ENCODE results near the gene RECK. TPM values are rescaled to one million over a fixed set of nuclear protein-coding genes. Genes with fewer than 3 reads are reported as not detected.
"Not testable (repeated sequence)": the region's sequence is repeated elsewhere in the genome, so short reads cannot be mapped to it uniquely, and the experiment has no call there.

RECK gene
- total RNA-seq, 2 experiments from 2014 or later = 4.2 to 4.4 TPM

DNA sequence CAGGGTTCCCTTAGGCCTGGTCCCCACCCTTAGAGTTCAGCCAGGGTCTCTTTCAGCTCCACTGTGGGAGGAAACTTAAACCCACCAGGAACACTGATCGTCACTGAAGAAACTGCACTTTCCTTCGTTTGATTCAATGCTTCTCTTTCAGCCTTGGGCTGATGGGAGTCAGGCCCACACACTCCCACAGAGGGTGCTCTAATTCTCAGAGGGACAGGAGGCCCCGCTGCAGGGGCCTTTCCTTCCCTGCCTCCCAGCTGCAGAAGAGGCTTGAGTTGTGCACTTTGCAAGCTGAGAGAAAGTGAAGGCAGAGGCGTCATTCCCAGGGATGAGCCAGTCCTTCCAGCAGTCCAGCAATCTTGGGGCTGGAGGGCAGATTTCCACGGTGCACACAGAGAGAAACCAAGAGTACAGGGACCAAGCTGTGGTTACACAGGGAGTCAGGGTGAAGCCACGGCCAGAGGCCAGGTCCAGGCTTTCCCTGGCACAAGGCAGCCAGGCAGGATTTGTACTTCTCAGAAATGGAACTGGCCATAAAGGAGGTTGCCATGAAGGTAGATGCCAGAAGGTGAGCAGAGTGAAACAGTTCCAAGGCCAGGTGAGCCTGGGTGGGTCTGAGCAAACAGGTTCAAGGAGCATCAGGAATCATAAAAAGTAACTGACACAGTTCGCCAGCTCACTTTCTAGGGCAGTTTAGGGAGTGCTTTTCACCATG lies 89.5 kb downstream of the RECK start:
- ChIA-PET CTCF (interaction anchor here (2.4 kb wide), 1 partner anchor 23 kb away, joined by 10 read pairs; no protein-coding TSS in a partner anchor), POLR2A (no interaction called here)

DNA sequence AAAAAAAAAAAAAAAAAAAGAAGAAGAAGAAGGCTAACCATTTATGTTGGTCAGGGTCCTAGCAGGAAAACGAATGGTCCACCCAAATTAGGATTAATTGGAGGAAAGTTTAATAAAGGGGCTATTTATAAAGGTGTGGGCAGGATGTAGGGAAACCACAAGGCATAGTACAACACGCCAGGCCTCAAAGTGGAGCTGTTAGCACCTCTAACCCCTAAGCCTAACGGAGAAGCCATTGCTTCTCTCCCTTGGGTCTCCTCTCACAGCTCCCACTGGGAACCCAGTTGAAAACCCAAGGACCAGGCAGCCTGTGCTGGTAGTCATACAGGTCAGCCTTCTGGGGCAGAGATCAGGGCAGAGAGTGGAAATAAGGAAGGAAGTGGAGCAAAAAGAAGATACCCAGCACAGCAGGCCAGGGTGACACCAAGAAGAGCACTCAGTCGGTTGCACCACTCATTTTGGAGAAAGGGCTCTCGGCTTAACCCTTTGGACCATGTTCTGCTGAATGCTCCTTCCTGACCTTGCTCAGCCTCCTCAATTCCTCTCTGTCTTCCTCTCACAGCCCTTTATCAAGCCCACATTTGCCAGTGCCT lies 91.0 kb downstream of the RECK start:
- POLR2A ChIA-PET = no interaction called here
- CTCF ChIA-PET = interaction anchor here (0.7 kb wide), 1 partner anchor 65 kb away, joined by 3 read pairs; no protein-coding TSS in a partner anchor

DNA sequence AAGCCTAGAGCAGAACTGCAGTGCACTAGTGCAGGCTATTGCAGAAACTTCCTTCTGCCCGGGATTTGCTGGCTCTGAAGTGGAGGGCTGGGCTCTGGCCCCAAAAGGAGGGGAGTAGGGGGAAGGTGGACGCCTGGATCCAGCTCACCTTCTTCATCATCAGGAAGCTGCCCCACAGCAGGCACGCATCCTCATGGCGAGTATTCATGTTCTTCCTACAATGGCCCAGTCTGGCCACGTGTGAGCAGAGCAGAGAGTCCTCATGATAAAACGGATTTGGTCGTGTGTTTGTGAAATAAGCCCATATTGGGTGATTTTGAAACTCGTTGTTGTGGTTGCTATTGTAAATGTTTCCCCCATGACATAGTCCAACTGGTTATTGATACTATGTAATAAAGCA lies 91.6 kb downstream of the RECK start:
- CTCF ChIA-PET = no interaction called here
- POLR2A ChIA-PET = no interaction called here

DNA sequence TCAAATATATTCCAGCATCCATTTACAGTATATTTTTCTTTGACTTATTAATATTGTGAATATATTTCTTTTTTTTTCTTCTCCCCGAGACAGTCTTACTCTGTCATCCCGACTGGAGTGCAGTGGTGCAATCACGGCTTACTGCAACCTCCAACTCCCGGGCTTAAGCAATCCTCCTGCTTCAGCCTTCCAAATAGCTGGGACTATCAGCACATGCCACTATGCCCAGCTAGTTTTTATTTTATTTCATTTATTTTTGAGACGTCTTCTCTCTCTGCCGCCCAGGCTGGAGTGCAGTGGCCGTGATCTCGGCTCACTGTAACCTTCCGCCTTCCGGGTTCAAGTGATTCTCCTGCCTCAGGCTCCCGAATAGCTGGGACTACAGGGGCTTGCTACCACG lies 92.4 kb downstream of the RECK start:
- ChIA-PET CTCF (interaction anchor here (0.6 to 1.0 kb wide), 2 partner anchors 38 to 74 kb away, joined by 3 to 5 read pairs; no protein-coding TSS in a partner anchor), POLR2A (no interaction called here)

- CTCF ChIA-PET = interaction anchor here (1.0 kb wide), 1 partner anchor 32 kb away, joined by 4 read pairs; no protein-coding TSS in a partner anchor
- POLR2A ChIA-PET = not testable (repeated sequence)
Measured at GRCh38 chr9:36131666-36132065, 95.0 kb downstream of the RECK start.

DNA sequence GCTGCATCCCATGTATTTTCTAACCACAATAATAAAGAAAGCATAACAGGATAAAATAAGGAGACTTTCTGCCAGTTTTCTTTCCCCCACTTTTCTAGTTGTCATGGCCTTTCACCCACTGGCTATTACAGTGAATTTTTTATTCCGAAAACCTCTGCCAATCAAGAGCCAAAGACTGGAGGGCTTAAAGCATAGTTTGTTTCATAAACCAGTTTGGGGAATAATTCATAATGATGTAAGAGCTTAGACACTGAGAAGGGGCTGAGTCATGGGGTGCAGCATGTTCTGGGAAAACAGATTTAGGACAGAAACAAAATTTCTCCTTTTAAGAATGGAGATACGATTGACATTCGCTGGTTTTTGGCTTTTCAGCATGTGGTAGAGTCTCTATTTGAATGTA lies 95.4 kb downstream of the RECK start:
- CTCF ChIA-PET = interaction anchor here (1.9 kb wide), 1 partner anchor 34 kb away, joined by 8 read pairs; no protein-coding TSS in a partner anchor
- POLR2A ChIA-PET = no interaction called here

- POLR2A ChIA-PET = no interaction called here
- CTCF ChIA-PET = no interaction called here
Measured at GRCh38 chr9:36134761-36135505, 98.2 kb downstream of the RECK start.

DNA sequence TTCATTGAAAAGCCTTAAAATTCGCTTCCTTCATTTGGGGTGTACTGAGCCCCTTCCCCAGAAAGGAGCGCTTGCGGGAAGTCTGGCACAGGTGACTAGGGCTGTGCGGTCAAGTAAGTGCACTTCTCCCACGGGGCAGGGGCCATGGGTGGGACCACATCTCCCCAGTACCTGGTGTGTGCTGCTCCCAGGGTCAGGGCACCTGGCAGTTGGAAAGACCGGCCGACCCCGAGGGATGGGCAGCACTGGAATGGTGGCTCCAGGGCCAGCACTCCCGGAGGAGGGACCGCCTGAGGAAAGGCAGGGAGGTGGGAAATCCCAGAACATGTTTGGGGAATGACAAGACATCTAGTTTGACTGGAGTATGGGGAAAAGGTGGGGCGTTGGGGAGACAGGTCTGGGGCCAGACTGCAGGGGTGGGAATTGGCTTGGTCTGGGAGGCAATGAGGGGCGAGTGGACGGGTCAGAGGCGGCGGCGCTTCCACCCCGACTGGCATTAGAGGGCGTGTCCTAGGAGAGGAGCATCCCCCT lies 99.1 kb downstream of the RECK start:
- POLR2A ChIA-PET = interaction anchor here (0.6 to 1.9 kb wide), 4 partner anchors 13 to 123 kb away, joined by 3 to 13 read pairs (median 4); no protein-coding TSS in a partner anchor
- CTCF ChIA-PET = interaction anchor here (2.2 kb wide), 1 partner anchor 12 kb away, joined by 11 read pairs; no protein-coding TSS in a partner anchor

- CTCF ChIA-PET = interaction anchor here (0.9 to 2.2 kb wide), 3 partner anchors 12 to 34 kb away, joined by 3 to 11 read pairs (median 3); no protein-coding TSS in a partner anchor
- POLR2A ChIA-PET = interaction anchor here (0.6 to 1.9 kb wide), 4 partner anchors 12 to 122 kb away, joined by 3 to 13 read pairs (median 4); no protein-coding TSS in a partner anchor
Measured at GRCh38 chr9:36136272-36136893, 99.7 kb downstream of the RECK start, which contains the start of gene GLIPR2. Gene GLIPR2, plus strand, starts transcription at chr9:36136733. Its CDS starts 46 bp downstream, at chr9:36136779.

GRCh38 chr9:36136894-36137391 lies 100.2 kb downstream of the RECK start:
- ChIA-PET CTCF (interaction anchor here (0.9 to 2.2 kb wide), 3 partner anchors 11 to 34 kb away, joined by 3 to 11 read pairs (median 3); no protein-coding TSS in a partner anchor), POLR2A (interaction anchor here (1.4 to 1.9 kb wide), 3 partner anchors 11 to 122 kb away, joined by 4 to 13 read pairs (median 5); no protein-coding TSS in a partner anchor)

- ChIA-PET CTCF (interaction anchor here (0.9 to 2.2 kb wide), 3 partner anchors 11 to 35 kb away, joined by 3 to 11 read pairs (median 3); no protein-coding TSS in a partner anchor), POLR2A (interaction anchor here (1.4 to 1.9 kb wide), 3 partner anchors 11 to 121 kb away, joined by 4 to 13 read pairs (median 5); no protein-coding TSS in a partner anchor)
Measured at GRCh38 chr9:36137392-36138004, 100.8 kb downstream of the RECK start.

DNA sequence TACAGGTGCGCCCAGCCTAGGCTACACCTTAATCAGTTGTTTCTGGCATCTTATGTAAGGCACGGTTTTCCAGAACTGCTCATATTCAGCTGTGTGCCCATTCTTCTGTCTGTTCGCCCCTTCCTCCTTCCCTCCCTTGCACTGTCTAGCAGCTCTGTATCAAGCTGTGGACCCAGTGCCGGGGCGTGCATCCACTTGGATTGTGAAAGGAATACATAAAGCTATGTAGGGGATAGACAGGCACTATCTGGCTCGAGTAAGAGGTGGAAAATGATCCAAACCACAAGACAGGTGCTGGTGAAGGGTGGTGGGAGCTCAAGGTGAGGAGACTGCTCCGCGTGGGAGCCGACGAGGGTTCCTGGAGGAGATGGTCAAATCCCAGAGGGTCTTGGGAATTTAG lies 101.8 kb downstream of the RECK start:
- CTCF ChIA-PET = interaction anchor here (2.5 kb wide), 1 partner anchor 27 kb away, joined by 12 read pairs; no protein-coding TSS in a partner anchor
- POLR2A ChIA-PET = interaction anchor here (0.5 to 1.0 kb wide), 2 partner anchors 10 to 52 kb away, joined by 4 read pairs; partner anchors contain the start of gene CLTA

DNA sequence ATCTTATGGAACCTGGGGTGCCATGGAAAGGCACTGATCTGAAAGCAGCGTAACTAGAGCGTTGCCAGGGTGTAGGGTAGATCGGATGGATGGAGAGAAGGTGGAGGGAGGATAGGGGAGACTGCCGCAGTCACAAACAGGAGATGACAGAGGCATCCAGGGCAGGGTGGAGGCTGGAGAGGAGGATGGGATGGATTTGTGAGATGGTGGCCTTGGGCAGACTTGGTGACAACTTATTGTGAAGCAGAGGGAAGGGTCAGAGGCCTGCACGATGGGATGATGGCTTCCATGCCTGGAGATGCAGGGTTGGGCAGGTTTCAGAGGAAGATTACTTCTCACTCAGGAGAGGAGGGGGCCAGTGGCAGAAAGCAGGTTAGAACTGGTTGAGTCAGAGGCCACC lies 102.2 kb downstream of the RECK start:
- POLR2A ChIA-PET = interaction anchor here (0.5 to 1.0 kb wide), 2 partner anchors 10 to 52 kb away, joined by 4 read pairs; partner anchors contain the start of gene CLTA
- CTCF ChIA-PET = interaction anchor here (2.5 kb wide), 1 partner anchor 27 kb away, joined by 12 read pairs; no protein-coding TSS in a partner anchor

GRCh38 chr9:36140086-36141084 lies 103.7 kb downstream of the RECK start:
- ChIA-PET CTCF (interaction anchor here (1.0 to 2.5 kb wide), 3 partner anchors 11 to 35 kb away, joined by 6 to 12 read pairs (median 12); no protein-coding TSS in a partner anchor), POLR2A (interaction anchor here (1.5 kb wide), 1 partner anchor 10 kb away, joined by 7 read pairs; no protein-coding TSS in a partner anchor)

DNA sequence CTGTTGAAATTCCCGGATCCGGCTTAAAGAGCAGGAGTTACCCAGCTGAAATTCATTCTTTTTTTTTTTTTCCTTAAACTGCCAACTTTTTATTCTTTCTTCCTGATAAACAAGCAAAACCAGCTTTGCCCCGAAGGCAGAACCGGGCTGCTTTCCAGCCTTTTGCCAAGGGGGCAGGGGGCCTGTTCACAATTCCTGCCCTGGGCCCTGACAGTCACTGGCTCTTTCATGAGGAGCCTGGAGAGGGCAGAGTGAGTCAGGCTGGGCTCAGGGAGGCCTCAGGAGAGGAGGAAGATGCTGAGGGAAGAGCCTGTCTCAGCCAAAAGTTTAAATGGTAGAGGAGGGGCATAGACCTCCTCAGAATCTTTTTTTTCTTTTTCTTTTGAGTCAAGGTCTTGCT lies 104.6 kb downstream of the RECK start:
- ChIA-PET CTCF (interaction anchor here (0.6 to 2.5 kb wide), 4 partner anchors 10 to 25 kb away, joined by 3 to 12 read pairs (median 8); no protein-coding TSS in a partner anchor), POLR2A (no interaction called here)

- POLR2A ChIA-PET = interaction anchor here (1.1 kb wide), 1 partner anchor 10 kb away, joined by 3 read pairs; no protein-coding TSS in a partner anchor
- CTCF ChIA-PET = interaction anchor here (0.6 to 2.5 kb wide), 4 partner anchors 10 to 25 kb away, joined by 3 to 12 read pairs (median 8); no protein-coding TSS in a partner anchor
Measured at GRCh38 chr9:36141761-36142160, 105.0 kb downstream of the RECK start.

All from activated CD8-positive, alpha-beta memory T cell treated with anti-CD3 and anti-CD28 coated beads for 36 hours (primary cell).